Mammary epithelial cell (primary cell): ENCODE measurements around the gene FBXO3.

Experiments
- EZH2 ChIP-seq: IDR thresholded peaks from 2 replicates; pipeline ENCODE4 v1.6.1; 2012; ENCODE audit warnings: low read length, inconsistent platforms, borderline replicate concordance
- TF ChIP-seq, protein P1 (sequence below), 2 donors: IDR thresholded peaks in 1 of 2; conservative IDR thresholded peaks in 1 of 2; 2 replicates each; pipeline ENCODE4 v1.5.1; 2011 to 2012; ENCODE audit warnings: inconsistent platforms in 2 of 2, low read length in 2 of 2, mild to moderate bottlenecking in 2 of 2, control low read depth in 1 of 2, low read depth in 1 of 2; ENCODE audit not compliant: insufficient read depth in 1 of 2; ENCODE audit errors: extremely low read depth in 1 of 2

DNA sequence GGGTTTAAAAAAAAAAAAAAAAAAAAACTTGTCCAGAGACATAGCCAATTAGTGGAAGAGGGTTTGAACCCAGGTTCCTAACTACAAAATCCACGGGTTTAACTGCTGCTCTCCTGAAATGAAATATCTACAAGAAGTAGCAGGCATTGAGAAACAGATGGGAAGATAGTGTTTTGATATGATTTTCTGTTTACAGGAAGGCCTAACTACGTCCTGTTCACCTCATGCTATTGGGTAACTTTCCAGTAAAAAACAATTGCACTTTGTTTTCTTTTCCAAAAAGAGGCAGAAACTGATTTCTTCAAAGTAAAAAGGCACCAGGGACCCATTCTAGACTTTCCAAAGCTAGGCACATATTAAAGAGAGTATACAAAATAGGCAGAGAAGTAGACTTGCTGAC, 67.8 kb downstream of the FBXO3 start:
- TF ChIP-seq, protein P1, sequence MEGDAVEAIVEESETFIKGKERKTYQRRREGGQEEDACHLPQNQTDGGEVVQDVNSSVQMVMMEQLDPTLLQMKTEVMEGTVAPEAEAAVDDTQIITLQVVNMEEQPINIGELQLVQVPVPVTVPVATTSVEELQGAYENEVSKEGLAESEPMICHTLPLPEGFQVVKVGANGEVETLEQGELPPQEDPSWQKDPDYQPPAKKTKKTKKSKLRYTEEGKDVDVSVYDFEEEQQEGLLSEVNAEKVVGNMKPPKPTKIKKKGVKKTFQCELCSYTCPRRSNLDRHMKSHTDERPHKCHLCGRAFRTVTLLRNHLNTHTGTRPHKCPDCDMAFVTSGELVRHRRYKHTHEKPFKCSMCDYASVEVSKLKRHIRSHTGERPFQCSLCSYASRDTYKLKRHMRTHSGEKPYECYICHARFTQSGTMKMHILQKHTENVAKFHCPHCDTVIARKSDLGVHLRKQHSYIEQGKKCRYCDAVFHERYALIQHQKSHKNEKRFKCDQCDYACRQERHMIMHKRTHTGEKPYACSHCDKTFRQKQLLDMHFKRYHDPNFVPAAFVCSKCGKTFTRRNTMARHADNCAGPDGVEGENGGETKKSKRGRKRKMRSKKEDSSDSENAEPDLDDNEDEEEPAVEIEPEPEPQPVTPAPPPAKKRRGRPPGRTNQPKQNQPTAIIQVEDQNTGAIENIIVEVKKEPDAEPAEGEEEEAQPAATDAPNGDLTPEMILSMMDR (conservative IDR thresholded peaks at IDR 0.05 in 1 of 2, IDR thresholded peaks at IDR 0.05 in 1 of 2; ENCODE audit: extremely low read depth in 1 of 2, insufficient read depth in 1 of 2, low read depth in 1 of 2, low read length in 2 of 2), result no peak
- no peak for TF ChIP-seq EZH2
